CD14-positive monocyte (primary cell): ENCODE data around the gene TRABD2A. TPM values are rescaled to one million over a fixed set of nuclear protein-coding genes. Genes with fewer than 3 reads are reported as not detected.

Source experiments
- DNase-seq, 3 donors: peaks; one replicate each; pipeline ENCODE4 v3.0.0-alpha.2; 2011 to 2022
- H2AFZ ChIP-seq: 2 replicates; pipeline ENCODE4 v1.6.0; 2012; ENCODE audit warnings: mild to moderate bottlenecking, low read depth, low read length, inconsistent platforms; ENCODE audit not compliant: insufficient read depth, poor library complexity, severe bottlenecking
- H3K27ac ChIP-seq, 2 donors: 1 replicate in 1 of 2; 2 replicates in 1 of 2; pipeline ENCODE4 v1.5.1; 2012 to 2013; ENCODE audit warnings: low read length in 2 of 2, control low read depth in 1 of 2, inconsistent platforms in 1 of 2, low read depth in 1 of 2, mild to moderate bottlenecking in 1 of 2
- H3K27me3 ChIP-seq, 2 donors: one replicate each; pipeline versions ENCODE4 v1.6.0 to v1.6.1; 2011 to 2013; ENCODE audit warnings: low read length in 2 of 2; ENCODE audit not compliant: control insufficient read depth in 2 of 2, insufficient read depth in 2 of 2
- H3K36me3 ChIP-seq, 2 donors: replicated peaks in 1 of 2; 1 replicate in 1 of 2; 2 replicates in 1 of 2; pipeline versions ENCODE4 v1.5.1 to v1.6.1; 2012 to 2013; ENCODE audit warnings: low read length in 2 of 2, control low read depth in 1 of 2, inconsistent platforms in 1 of 2, mild to moderate bottlenecking in 1 of 2; ENCODE audit not compliant: insufficient read depth in 2 of 2, control insufficient read depth in 1 of 2
- H3K4me1 ChIP-seq, 2 donors: 1 replicate in 1 of 2; 2 replicates in 1 of 2; pipeline versions ENCODE4 v1.5.1 to v1.6.1; 2012 to 2013; ENCODE audit warnings: low read length in 2 of 2, control low read depth in 1 of 2, inconsistent platforms in 1 of 2, mild to moderate bottlenecking in 1 of 2, moderate library complexity in 1 of 2; ENCODE audit not compliant: insufficient read depth in 2 of 2, control insufficient read depth in 1 of 2
- H3K4me2 ChIP-seq: replicated peaks from 2 replicates; pipeline ENCODE3; 2012; ENCODE audit warnings: low read length, moderate library complexity, mild to moderate bottlenecking; ENCODE audit not compliant: poor library complexity, severe bottlenecking; ENCODE audit errors: extremely low read depth
- H3K4me3 ChIP-seq, 3 experiments: fragments of 200-600 bp in 1 of 3; sonication (generic) in 1 of 3; replicated peaks in 1 of 3; 1 replicate in 2 of 3; 2 replicates in 1 of 3; pipeline ENCODE4 v1.5.1; 2011 to 2013; ENCODE audit warnings: low read length in 3 of 3, mild to moderate bottlenecking in 3 of 3, control low read depth in 2 of 3, low read depth in 2 of 3, inconsistent platforms in 1 of 3, moderate library complexity in 1 of 3
- H3K79me2 ChIP-seq: 2 replicates; pipeline ENCODE4 v1.6.0; 2012; ENCODE audit warnings: mild to moderate bottlenecking, control low read depth, inconsistent platforms, low read length, moderate library complexity; ENCODE audit not compliant: insufficient read depth
- H3K9ac ChIP-seq: 2 replicates; pipeline ENCODE4 v1.6.0; 2017; ENCODE audit warnings: low read length, mild to moderate bottlenecking; ENCODE audit not compliant: insufficient read depth, poor library complexity, severe bottlenecking
- H3K9me3 ChIP-seq, 2 donors: replicated peaks in 1 of 2; 1 replicate in 1 of 2; 2 replicates in 1 of 2; pipeline versions ENCODE4 v1.5.1 to v1.6.1; 2012 to 2013; ENCODE audit warnings: low read length in 2 of 2, control low read depth in 1 of 2; ENCODE audit not compliant: control insufficient read depth in 1 of 2, insufficient read depth in 1 of 2
- H4K20me1 ChIP-seq: 2 replicates; pipeline ENCODE4 v1.6.0; 2012; ENCODE audit warnings: mild to moderate bottlenecking, low read length, control low read depth, moderate library complexity; ENCODE audit not compliant: insufficient read depth
- H3K27ac Mint-ChIP-seq, 7 donors: one replicate each; pipeline ENCODE4 v1.8.0; 2020; ENCODE audit warnings: mild to moderate bottlenecking in 7 of 7, mixed read lengths in 7 of 7, moderate library complexity in 6 of 7, inconsistent platforms in 2 of 7
- H3K27me3 Mint-ChIP-seq, 3 donors: one replicate each; pipeline ENCODE4 v1.8.0; 2021 to 2022; ENCODE audit warnings: low read depth in 3 of 3, mild to moderate bottlenecking in 3 of 3, mixed read lengths in 3 of 3, moderate library complexity in 3 of 3, inconsistent platforms in 1 of 3
- H3K36me3 Mint-ChIP-seq, 2 donors: one replicate each; pipeline ENCODE4 v1.8.0; 2020; ENCODE audit warnings: mixed read lengths in 2 of 2, inconsistent platforms in 1 of 2, mild to moderate bottlenecking in 1 of 2
- H3K4me1 Mint-ChIP-seq: one replicate; pipeline ENCODE4 v1.8.0; 2020; ENCODE audit warnings: mild to moderate bottlenecking, mixed read lengths
- H3K4me3 Mint-ChIP-seq, 2 donors: one replicate each; pipeline ENCODE4 v1.8.0; 2020; ENCODE audit warnings: mild to moderate bottlenecking in 2 of 2, mixed read lengths in 2 of 2, moderate library complexity in 1 of 2
- H3K9me3 Mint-ChIP-seq, 7 donors: one replicate each; pipeline ENCODE4 v1.8.0; 2020 to 2022; ENCODE audit warnings: mixed read lengths in 7 of 7, mild to moderate bottlenecking in 6 of 7, moderate library complexity in 6 of 7, inconsistent platforms in 2 of 7
- CTCF ChIP-seq: fragments of 200-600 bp; IDR thresholded peaks from one replicate; pipeline ENCODE4 v1.8.0; 2022; ENCODE audit warnings: antibody characterized with exemption, mild to moderate bottlenecking
- WGBS: methylation state at CpG from one replicate; pipeline ENCODE4 v1.1.5; 2013; ENCODE audit warnings: missing lambda C conversion rate; ENCODE audit not compliant: insufficient coverage; 5-methylcytosine and 5-hydroxymethylcytosine counted together
- intact Hi-C, 2 donors: fragments of 100-400 bp; cut with micrococcal nuclease; formaldehyde crosslinking; loops; one replicate each; pipeline versions ENCODE4 v1.15.0 to v1.15.1; 2023
- polyA plus RNA-seq, 3 donors: library from polyadenylated mRNA; depleted of rRNA in 1 of 3; unstranded in 2 of 3; stranded (reverse) in 1 of 3; fragments of 300-500 nt in 2 of 3; fragments of >200 nt in 1 of 3; fragmentation: Illumina TruSeq in 2 of 3; gene quantifications; 1 replicate in 2 of 3; 2 replicates in 1 of 3; pipeline ENCODE4 v1.2.3, GENCODE V29; 2012 to 2021

TRABD2A gene
- polyA plus RNA-seq, 3 donors: 0.53 to 0.95 (median 0.79) TPM

DNA sequence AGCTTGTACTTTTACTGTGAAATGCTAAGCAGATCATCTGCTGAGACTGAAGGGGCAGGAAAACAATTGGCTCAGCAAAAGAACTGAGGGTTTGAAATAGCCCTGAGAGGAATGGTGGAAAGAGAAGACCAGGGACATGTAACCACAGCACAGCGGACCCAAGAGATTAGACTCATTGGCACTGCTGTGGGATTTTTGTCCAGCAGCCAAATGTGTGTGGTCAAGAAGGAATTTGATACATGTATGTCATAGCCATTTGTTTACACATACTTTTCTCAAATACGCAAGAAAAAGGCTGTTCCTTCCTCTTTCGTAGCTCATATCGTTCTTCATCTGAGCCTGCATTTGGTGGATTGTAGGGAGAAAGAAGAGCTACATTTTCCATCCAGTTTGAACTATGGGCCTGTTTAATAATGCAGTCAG, 73.8 kb downstream of the TRABD2A start:
- Histone ChIP-seq H3K27me3 (no peaks in the 10 kb centered on the region), H3K4me3 (no peak overlapping the region), H3K9ac (no peak overlapping the region), H4K20me1 (no peaks in the 10 kb centered on the region), H3K4me2 (no peak overlapping the region), H3K36me3 (no peaks in the 10 kb centered on the region), H3K27ac (no peak overlapping the region), H3K4me1 (no peaks in the 10 kb centered on the region), H3K9me3 (no peaks in the 10 kb centered on the region), H3K79me2 (no peaks in the 10 kb centered on the region), H2AFZ (peak overlapping the region; percentile 30)
- intact Hi-C loops: no loop called here
- Mint-ChIP-seq H3K36me3 (no peaks in the 10 kb centered on the region), H3K9me3 (peaks cover 2 to 8% (median 4%) of the 10 kb centered on the region in 7 donors), H3K4me3 (no peak overlapping the region), H3K27me3 (peaks cover 0 to 3% (median 0%) of the 10 kb centered on the region in 3 donors), H3K27ac (no peak overlapping the region), H3K4me1 (peaks cover 11% of the 10 kb centered on the region)
- no peak for TF ChIP-seq CTCF
- DNase-seq: no peak
- no CpG with 5 or more reads among the region's 4 CpGs for WGBS

DNA sequence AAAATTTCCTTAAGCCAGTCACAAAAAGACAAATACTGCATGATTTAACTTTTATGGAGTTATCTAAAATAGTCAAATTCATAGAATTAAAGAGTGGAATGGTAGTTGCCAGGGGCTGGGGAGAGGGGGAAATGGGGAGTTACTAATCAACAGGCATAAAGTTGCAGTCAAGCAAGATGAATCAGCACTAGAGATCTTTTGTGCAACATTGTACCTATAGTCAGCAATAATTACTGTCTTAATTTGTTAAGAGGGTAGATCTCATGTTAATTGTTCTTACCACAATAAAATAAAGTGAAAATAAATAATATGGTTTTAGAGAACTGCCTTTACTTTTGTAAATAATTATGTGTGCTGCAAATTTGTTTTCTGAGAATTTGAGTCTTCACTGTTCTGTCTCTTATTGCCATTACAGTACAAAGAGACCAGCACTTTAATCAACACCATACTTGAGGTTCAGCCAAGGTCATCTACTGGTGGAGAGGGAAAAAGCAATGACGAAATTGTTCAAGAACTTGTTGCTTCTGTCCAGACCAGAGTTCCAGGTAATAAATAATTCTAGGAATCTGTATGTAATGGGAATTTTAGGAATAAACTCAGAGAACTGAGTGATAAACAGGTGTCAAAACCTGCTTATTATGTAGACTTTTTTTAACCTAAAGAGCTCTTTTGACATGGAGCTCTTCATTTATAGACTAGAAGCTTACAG, 75.5 kb downstream of the TRABD2A start:
- Histone ChIP-seq H3K9ac (no peak overlapping the region), H3K9me3 (peaks cover 0 to 4% of the 10 kb centered on the region in 2 donors), H3K4me1 (no peaks in the 10 kb centered on the region), H3K4me3 (no peak overlapping the region), H3K27ac (no peak overlapping the region), H3K36me3 (no peaks in the 10 kb centered on the region), H3K27me3 (no peaks in the 10 kb centered on the region), H4K20me1 (no peaks in the 10 kb centered on the region), H3K79me2 (no peaks in the 10 kb centered on the region), H3K4me2 (no peak overlapping the region), H2AFZ (no peak overlapping the region)
- DNase-seq: no peak
- WGBS: no CpG with 5 or more reads among the region's 1 CpG
- H3K4me1 Mint-ChIP-seq: peaks cover 11% of the 10 kb centered on the region
- H3K9me3 Mint-ChIP-seq: peaks cover 3 to 16% (median 9%) of the 10 kb centered on the region in 7 donors
- H3K36me3 Mint-ChIP-seq: no peaks in the 10 kb centered on the region
- intact Hi-C loops: no loop called here
- H3K27ac Mint-ChIP-seq: no peak overlapping the region
- TF ChIP-seq CTCF: no peak
- H3K4me3 Mint-ChIP-seq: no peak overlapping the region
- peaks cover 0 to 2% (median 0%) of the 10 kb centered on the region in 3 donors for H3K27me3 Mint-ChIP-seq
